Nephron progenitor cell (in vitro differentiated cells): Measurements from ENCODE around the gene ZMYND11.

ENCODE experiments used
- DNase-seq: peaks from one replicate; pipeline ENCODE4 v3.0.0; 2021
- H3K27ac Mint-ChIP-seq: 2 replicates; pipeline ENCODE4 v1.8.0; 2021; ENCODE audit warnings: mild to moderate bottlenecking, moderate library complexity, mixed read lengths
- H3K27me3 Mint-ChIP-seq: 2 replicates; pipeline ENCODE4 v1.8.0; 2021; ENCODE audit warnings: mild to moderate bottlenecking, low read depth, mixed read lengths; ENCODE audit not compliant: poor library complexity
- H3K36me3 Mint-ChIP-seq: 2 replicates; pipeline ENCODE4 v1.8.0; 2021; ENCODE audit warnings: low read depth, mixed read lengths
- H3K4me1 Mint-ChIP-seq: 2 replicates; pipeline ENCODE4 v1.8.0; 2021; ENCODE audit warnings: mixed read lengths
- H3K4me3 Mint-ChIP-seq: 2 replicates; pipeline ENCODE4 v1.8.0; 2021; ENCODE audit warnings: mild to moderate bottlenecking, moderate library complexity, mixed read lengths
- H3K9me3 Mint-ChIP-seq: 2 replicates; pipeline ENCODE4 v1.8.0; 2021; ENCODE audit warnings: mild to moderate bottlenecking, moderate library complexity, mixed read lengths
- CTCF ChIP-seq: fragments of 200-600 bp; sonication (generic); IDR thresholded peaks from 2 replicates; pipeline ENCODE4 v1.5.0; 2021; ENCODE audit warnings: antibody characterized with exemption

ZMYND11 gene

GRCh38 chr10:226018-226417 is 90.8 kb downstream of the ZMYND11 start:
- Mint-ChIP-seq H3K4me3 (no peak overlapping the region), H3K27me3 (no peaks in the 10 kb centered on the region), H3K4me1 (no peaks in the 10 kb centered on the region), H3K27ac (no peak overlapping the region), H3K36me3 (peaks cover 3% of the 10 kb centered on the region), H3K9me3 (no peaks in the 10 kb centered on the region)
- DNase-seq: no peak
- TF ChIP-seq CTCF: no peak

GRCh38 chr10:227014-227413 is 91.8 kb downstream of the ZMYND11 start:
- no peaks in the 10 kb centered on the region for H3K36me3 Mint-ChIP-seq
- no peaks in the 10 kb centered on the region for H3K9me3 Mint-ChIP-seq
- DNase-seq: no peak
- H3K27ac Mint-ChIP-seq: no peak overlapping the region
- no peak for TF ChIP-seq CTCF
- no peaks in the 10 kb centered on the region for H3K4me1 Mint-ChIP-seq
- no peaks in the 10 kb centered on the region for H3K27me3 Mint-ChIP-seq
- no peak overlapping the region for H3K4me3 Mint-ChIP-seq

- Mint-ChIP-seq H3K36me3 (no peaks in the 10 kb centered on the region), H3K27ac (no peak overlapping the region), H3K9me3 (no peaks in the 10 kb centered on the region), H3K27me3 (no peaks in the 10 kb centered on the region), H3K4me3 (no peak overlapping the region), H3K4me1 (no peaks in the 10 kb centered on the region)
- DNase-seq: no peak
- TF ChIP-seq CTCF: no peak
Observed at GRCh38 chr10:228366-228765, 93.1 kb downstream of the ZMYND11 start.

- Mint-ChIP-seq H3K9me3 (no peaks in the 10 kb centered on the region), H3K36me3 (no peaks in the 10 kb centered on the region), H3K27me3 (no peaks in the 10 kb centered on the region), H3K4me1 (peaks cover 4% of the 10 kb centered on the region), H3K4me3 (no peak overlapping the region), H3K27ac (no peak overlapping the region)
- TF ChIP-seq CTCF: peak; percentile 42
- no peak for DNase-seq
Observed at GRCh38 chr10:230758-231157, 95.5 kb downstream of the ZMYND11 start.

GRCh38 chr10:232061-232460 is 96.8 kb downstream of the ZMYND11 start:
- H3K9me3 Mint-ChIP-seq: no peaks in the 10 kb centered on the region
- peak overlapping the region; percentile 58 for H3K27ac Mint-ChIP-seq
- H3K36me3 Mint-ChIP-seq: peaks cover 5% of the 10 kb centered on the region
- peaks cover 4% of the 10 kb centered on the region for H3K4me1 Mint-ChIP-seq
- no peaks in the 10 kb centered on the region for H3K27me3 Mint-ChIP-seq
- TF ChIP-seq CTCF: no peak
- no peak overlapping the region for H3K4me3 Mint-ChIP-seq
- no peak for DNase-seq

GRCh38 chr10:232878-233277 is 97.6 kb downstream of the ZMYND11 start:
- Mint-ChIP-seq H3K36me3 (peaks cover 11% of the 10 kb centered on the region), H3K4me3 (no peak overlapping the region), H3K4me1 (peaks cover 4% of the 10 kb centered on the region), H3K27ac (no peak overlapping the region), H3K27me3 (no peaks in the 10 kb centered on the region), H3K9me3 (no peaks in the 10 kb centered on the region)
- no peak for TF ChIP-seq CTCF
- DNase-seq: no peak
